Mesenteric fat pad (tissue), 1 donor: ENCODE data around the gene HNRNPAB. TPM values are rescaled to one million over a fixed set of nuclear protein-coding genes. Genes with fewer than 3 reads are reported as not detected.

ENCODE experiments used
- DNase-seq: peaks from one replicate; pipeline ENCODE4 v3.0.0-alpha.2; 2020; ENCODE audit warnings: low spot score
- long read RNA-seq: library from polyadenylated mRNA; unstranded; transcript quantifications from one replicate; pipeline ENCODE4 v2.0.0, GENCODE V29; 2020
- total RNA-seq: library from RNA; stranded (reverse); fragmentation: NEBNext Ultra II Directional; extraction: Animal tissue kit (Norgen Biotek cat#: 25700); gene quantifications from one replicate; pipeline ENCODE4 v1.2.1, GENCODE V29; 2021
- donor health status: DM: yes; HTN: yes; CAD: no.

Gene HNRNPAB
- total RNA-seq, result 186 TPM
- long read RNA-seq, partial matches to known transcripts, result 17 of 32 reads
- long read RNA-seq, other reads (novel, unspliced or antisense), result 8 of 32 reads

DNA sequence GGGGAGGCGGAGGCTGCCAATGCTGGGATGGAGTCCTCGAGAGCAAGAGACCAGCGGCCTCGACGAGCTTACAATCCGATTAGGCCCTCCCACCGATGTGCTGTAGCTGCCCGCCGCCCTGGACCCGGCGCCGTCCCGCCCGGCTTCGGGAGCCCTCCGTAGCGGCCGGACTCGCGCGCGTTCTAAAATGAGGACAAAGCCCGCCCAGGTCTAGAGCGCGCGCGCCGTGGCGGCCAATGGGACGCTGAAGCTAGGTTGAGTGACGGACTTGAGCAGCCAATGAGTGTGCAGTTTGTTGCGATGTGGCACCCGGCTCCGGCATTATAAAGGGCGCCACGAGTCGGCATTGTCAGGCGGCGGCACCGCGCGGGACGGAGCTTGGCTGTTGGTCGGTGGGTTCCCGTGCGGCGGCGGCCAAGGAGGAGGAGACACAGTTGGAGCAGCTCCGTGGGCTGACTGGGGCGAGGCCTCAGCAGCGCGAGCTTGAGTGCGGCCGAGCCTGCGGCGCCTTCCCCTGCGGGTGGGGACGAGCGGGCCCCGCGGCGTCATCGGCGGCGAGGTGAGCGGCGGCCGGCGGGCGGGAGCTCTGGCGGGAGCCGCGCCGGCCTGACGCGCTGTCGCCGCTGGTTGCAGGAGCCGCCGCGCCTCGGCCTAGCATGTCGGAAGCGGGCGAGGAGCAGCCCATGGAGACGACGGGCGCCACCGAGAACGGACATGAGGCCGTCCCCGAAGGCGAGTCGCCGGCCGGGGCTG lies at the start of gene HNRNPAB:
HNRNPAB (plus strand) TSS at position 352 of the 753 bp plus-strand sequence; CDS start at position 657, 305 bp downstream.
- DNase-seq, result peak; percentile 99

DNA sequence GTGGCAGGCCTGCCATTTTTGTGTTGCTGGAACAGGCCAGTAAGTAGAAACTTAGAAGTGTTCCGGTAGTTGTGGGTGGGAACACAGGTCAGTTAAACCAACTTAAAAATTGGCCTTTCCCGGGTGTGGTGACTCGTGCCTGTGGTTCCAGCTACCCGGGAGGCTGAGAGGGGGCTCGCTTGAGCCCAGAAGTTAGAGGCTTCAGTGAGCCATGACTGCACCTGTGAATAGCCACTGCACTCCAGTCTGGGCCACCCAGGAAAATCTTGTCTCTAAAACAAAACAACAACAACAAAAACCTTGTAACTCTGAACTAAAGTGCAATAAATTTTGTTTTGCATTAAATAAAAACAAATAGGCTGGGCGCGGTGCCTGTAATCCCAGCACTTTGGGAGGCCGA lies 49.3 kb upstream of the HNRNPAB start:
- DNase-seq, result no peak

DNA sequence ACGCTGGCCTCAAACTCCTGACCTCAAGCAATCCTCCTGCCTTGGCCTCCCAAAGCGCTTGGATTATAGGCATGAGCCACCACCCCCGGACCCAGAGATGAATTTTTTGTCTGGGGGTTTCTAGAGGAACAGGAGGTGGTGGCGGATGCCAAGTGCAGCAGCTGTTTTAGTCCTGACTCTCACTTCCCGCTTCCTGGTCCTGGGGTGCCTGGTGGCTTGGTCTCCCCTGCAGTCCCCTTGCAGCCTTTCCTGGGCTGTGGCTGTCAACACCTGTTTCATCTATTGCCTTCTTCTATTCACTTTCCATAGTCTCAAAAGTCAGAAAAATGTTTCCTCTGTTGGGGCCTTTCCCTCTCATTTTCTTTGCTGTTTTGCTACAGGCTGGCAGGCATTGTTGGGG lies 44.2 kb upstream of the HNRNPAB start:
- DNase-seq, result no peak

- DNase-seq, result no peak
Measured at GRCh38 chr5:178162481-178162880, 41.9 kb upstream of the HNRNPAB start.

GRCh38 chr5:178163772-178164735 lies 40.3 kb upstream of the HNRNPAB start:
- DNase-seq, result peak; percentile 95

DNA sequence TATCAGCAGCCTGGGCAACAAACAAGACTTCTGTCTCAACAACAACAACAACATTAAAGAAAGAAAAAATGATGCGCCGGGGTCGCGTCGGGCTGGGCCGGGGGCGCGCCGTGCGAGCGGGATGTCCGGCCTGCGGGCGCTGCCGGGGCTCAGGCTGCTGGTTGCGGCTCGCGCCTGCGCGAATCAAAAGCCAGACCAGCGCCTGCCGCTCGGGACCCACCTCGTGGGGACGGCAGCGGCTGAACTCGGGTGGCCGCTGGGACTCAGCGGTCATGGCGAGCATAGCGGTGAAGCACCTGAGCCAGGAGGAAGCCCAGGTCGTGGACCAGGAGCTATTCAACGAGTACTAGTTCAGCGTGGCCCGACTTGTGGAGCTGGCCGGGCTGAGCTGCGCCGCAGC lies 38.8 kb upstream of the HNRNPAB start:
- no peak for DNase-seq

DNA sequence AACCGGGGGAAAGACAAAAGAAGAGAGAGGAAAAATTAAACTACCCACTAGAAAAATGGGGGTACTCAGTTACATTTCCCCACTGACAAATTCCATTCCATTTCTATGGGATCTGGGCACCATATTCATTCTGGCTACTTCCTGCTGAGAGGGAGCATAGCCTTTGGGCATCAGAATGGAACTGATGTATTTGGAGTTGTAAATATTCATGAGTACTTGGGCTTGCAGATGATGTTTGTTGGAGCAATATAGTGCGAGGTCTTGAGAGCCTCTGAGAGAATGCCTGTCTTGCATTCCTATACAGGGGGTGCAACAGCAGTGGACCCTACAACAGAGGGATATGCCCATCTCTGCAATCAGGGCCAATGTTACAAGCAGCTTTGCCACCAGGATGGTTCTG lies 33.9 kb upstream of the HNRNPAB start:
- no peak for DNase-seq

GRCh38 chr5:178174456-178174855 lies 29.9 kb upstream of the HNRNPAB start:
- DNase-seq, result no peak

DNA sequence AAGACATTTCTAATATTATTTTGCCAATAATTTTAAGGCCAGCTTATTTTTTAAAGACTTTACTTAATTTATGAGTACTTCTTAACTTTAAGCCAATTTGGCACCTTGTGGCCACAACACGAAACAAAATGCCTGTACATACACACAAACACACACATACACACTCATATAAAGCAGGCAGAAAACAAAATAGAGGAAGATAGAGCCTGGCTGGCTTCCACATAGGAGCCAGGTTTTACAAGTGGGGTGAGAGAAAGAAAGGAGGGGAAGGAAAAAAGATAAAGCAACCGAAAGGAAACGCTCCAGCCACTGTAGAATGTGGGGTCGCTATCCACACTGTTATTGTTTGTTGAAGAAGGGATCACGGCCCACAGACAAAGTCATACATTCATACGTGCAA lies 27.5 kb upstream of the HNRNPAB start:
- no peak for DNase-seq

DNA sequence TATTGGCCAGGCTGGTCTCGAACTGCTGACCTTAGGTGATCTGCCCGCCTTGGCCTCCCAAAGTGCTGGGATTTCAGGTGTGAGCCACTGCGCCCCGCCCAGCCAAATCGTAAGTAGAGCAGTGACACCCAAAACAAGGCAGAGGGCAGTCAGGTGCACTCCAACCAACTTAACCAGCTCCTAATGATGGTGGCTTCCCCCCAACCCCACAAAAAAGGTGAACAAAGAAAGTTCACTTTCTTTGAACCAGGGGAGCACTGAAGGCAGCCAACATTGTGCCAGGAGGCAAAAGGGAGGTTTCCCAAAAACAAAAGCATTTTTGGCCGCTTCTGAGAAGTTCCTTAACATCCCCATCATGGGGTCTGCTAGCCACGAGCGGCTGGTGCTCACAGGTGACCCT lies 26.8 kb upstream of the HNRNPAB start:
- DNase-seq, result no peak

DNA sequence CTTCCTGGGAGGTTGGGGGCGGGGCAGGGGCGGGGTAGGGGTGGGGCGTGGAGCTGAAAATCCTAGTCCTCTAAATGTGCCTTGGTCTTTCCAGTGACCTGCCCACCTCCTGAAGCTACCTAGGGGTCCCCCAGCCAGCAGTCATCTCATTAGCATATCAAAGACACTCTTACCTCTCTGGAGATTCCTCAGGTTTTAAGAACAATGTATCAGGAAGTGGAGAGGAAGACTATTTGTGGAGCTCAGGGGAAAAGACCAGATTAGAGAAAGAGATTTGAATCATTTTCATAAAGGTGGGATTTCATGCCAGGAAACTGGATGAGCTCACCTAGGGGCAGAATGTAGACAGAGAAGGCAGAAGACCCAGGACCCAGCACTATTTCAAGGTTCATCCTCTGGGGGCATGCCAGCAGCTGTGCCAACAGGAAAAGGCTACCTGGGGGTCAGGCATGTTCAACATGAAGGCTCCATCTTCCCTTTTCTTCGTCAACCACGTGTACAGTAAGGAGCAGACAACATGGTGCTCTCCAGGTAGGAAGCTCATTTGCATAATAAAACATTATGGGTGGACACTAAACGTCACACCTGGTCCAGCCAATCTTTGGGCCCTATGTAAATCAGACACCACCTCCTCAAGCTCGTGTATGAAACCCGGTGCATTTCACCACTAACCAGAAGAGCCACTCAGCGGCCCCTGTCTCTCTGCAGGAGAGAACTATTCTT lies 24.0 kb upstream of the HNRNPAB start:
- DNase-seq, result no peak

- DNase-seq, result no peak
Measured at GRCh38 chr5:178182158-178182876, 22.0 kb upstream of the HNRNPAB start.

GRCh38 chr5:178186427-178186826 lies 17.9 kb upstream of the HNRNPAB start:
- DNase-seq, result no peak

GRCh38 chr5:178187014-178187413 lies 17.3 kb upstream of the HNRNPAB start, which contains the start of gene GMCL2:
Gene GMCL2 (minus strand): TSS chr5:178187371. CDS start chr5:178187299, 72 bp downstream.
- no peak for DNase-seq

GRCh38 chr5:178189433-178189832 lies 14.9 kb upstream of the HNRNPAB start:
- DNase-seq, result no peak

GRCh38 chr5:178191661-178192060 lies 12.7 kb upstream of the HNRNPAB start:
- no peak for DNase-seq

- no peak for DNase-seq
Measured at GRCh38 chr5:178192244-178192643, 12.1 kb upstream of the HNRNPAB start.

- DNase-seq, result no peak
Measured at GRCh38 chr5:178192787-178193186, 11.5 kb upstream of the HNRNPAB start.

GRCh38 chr5:178193251-178193809 lies 11.0 kb upstream of the HNRNPAB start:
- no peak for DNase-seq

GRCh38 chr5:178194026-178194425 lies 10.3 kb upstream of the HNRNPAB start:
- DNase-seq, result no peak
